ENCODE data around the gene SPANXC.

- TF ChIP-seq EZH2 (IDR thresholded peaks at IDR 0.05; ENCODE audit: borderline replicate concordance, control insufficient read depth, low read depth, low read length), result no peak
- no peak for TF ChIP-seq CTCF (IDR thresholded peaks at IDR 0.05 in 2 of 3, conservative IDR thresholded peaks at IDR 0.05 in 1 of 3; ENCODE audit: control insufficient read depth in 2 of 3, extremely low read depth in 1 of 3, insufficient read depth in 1 of 3, low read depth in 3 of 3, low read length in 3 of 3)
- TF ChIP-seq NR2C2 (IDR thresholded peaks at IDR 0.05; ENCODE audit: borderline replicate concordance, control insufficient read depth, insufficient read length, low read depth), result no peak
- no peak for TF ChIP-seq ATF2 (IDR thresholded peaks at IDR 0.05; ENCODE audit: low read length)
- no peak for TF ChIP-seq NFYA (IDR thresholded peaks at IDR 0.05; ENCODE audit: borderline replicate concordance, low read depth, low read length)
- no peak for TF ChIP-seq EED (IDR thresholded peaks at IDR 0.05; ENCODE audit: low read depth)
- TF ChIP-seq POLR2A (IDR thresholded peaks at IDR 0.05; ENCODE audit: low read depth, low read length), result no peak
- TF ChIP-seq MYC (IDR thresholded peaks at IDR 0.05; ENCODE audit: insufficient read depth, insufficient read length, insufficient replicate concordance, low read length, severe bottlenecking), result no peak
These were observed 37.2 kb upstream of the SPANXC start for GRCh38 chrX:141279476-141279875.

All from GM12878 (cell line).